ENCODE measurements around the gene CSRP1. TPM values are rescaled to one million over a fixed set of nuclear protein-coding genes. Genes with fewer than 3 reads are reported as not detected.
A peak's percentile ranks its signal among the peaks of the same experiment; 100 is the strongest.
"Not testable (repeated sequence)": the region's sequence is repeated elsewhere in the genome, so short reads cannot be mapped to it uniquely, and the experiment has no call there.

The CSRP1 gene
- total and polyA plus RNA-seq, 3 experiments from 2014 or later: 65.0 to 67.6 (median 66.9) TPM

GRCh38 chr1:201473296-201473695, 33.6 kb downstream of the CSRP1 start:
- DNase-seq: no peak
- no peaks in the 10 kb centered on the region for H3K4me1 ChIP-seq (ENCODE audit: insufficient read depth, low read length)
- no peaks in the 10 kb centered on the region for H3K36me3 ChIP-seq (ENCODE audit: insufficient read depth, low read length)
- CTCF ChIA-PET: interaction anchor here (1.7 kb wide), 1 partner anchor 9 kb away, joined by 4 read pairs; no protein-coding TSS in a partner anchor
- no peaks in the 10 kb centered on the region for H3K9me3 ChIP-seq (ENCODE audit: low read length)
- Mint-ChIP-seq H3K9me3 (no peaks in the 10 kb centered on the region), H3K4me3 (no peak overlapping the region), H3K27ac (no peak overlapping the region), H3K36me3 (no peaks in the 10 kb centered on the region), H3K4me1 (peaks cover 5 to 10% (median 6%) of the 10 kb centered on the region in 3 donors), H3K27me3 (peaks cover 18 to 51% of the 10 kb centered on the region in 2 donors)
- no peak overlapping the region for H3K27ac ChIP-seq (ENCODE audit: low read depth, low read length)
- POLR2A ChIA-PET: no interaction called here
- H3K4me3 ChIP-seq (ENCODE audit: low read length): no peak overlapping the region
- H3K27me3 ChIP-seq (ENCODE audit: insufficient read depth, low read length, poor library complexity, severe bottlenecking): peaks cover 9% of the 10 kb centered on the region

- not testable (repeated sequence) for H3K27ac Mint-ChIP-seq; H3K27ac ChIP-seq (ENCODE audit: low read depth, low read length); H3K27me3 ChIP-seq (ENCODE audit: insufficient read depth, low read length, poor library complexity, severe bottlenecking); DNase-seq; H3K4me1 ChIP-seq (ENCODE audit: insufficient read depth, low read length); H3K36me3 ChIP-seq (ENCODE audit: insufficient read depth, low read length); H3K4me3 Mint-ChIP-seq; H3K9me3 Mint-ChIP-seq; H3K4me3 ChIP-seq (ENCODE audit: low read length); H3K36me3 Mint-ChIP-seq; H3K9me3 ChIP-seq (ENCODE audit: low read length)
- POLR2A ChIA-PET: interaction anchor here (0.7 kb wide), 1 partner anchor 554 kb away, joined by 5 read pairs; no protein-coding TSS in a partner anchor
- peaks cover 21 to 59% of the 10 kb centered on the region in 2 donors for H3K27me3 Mint-ChIP-seq
- CTCF ChIA-PET: interaction anchor here (1.7 to 1.9 kb wide), 2 partner anchors 10 to 40 kb away, joined by 4 to 6 read pairs; no protein-coding TSS in a partner anchor
- peaks cover 5 to 10% (median 6%) of the 10 kb centered on the region in 3 donors for H3K4me1 Mint-ChIP-seq
These were observed 34.6 kb downstream of the CSRP1 start for GRCh38 chr1:201472321-201472720.

GRCh38 chr1:201471772-201472171, 35.2 kb downstream of the CSRP1 start:
- ChIA-PET CTCF (interaction anchor here (1.7 to 1.9 kb wide), 2 partner anchors 10 to 41 kb away, joined by 4 to 6 read pairs; no protein-coding TSS in a partner anchor), POLR2A (no interaction called here)
- H3K27ac Mint-ChIP-seq: no peak overlapping the region
- no peaks in the 10 kb centered on the region for H3K9me3 ChIP-seq (ENCODE audit: low read length)
- no peaks in the 10 kb centered on the region for H3K36me3 ChIP-seq (ENCODE audit: insufficient read depth, low read length)
- H3K4me1 ChIP-seq (ENCODE audit: insufficient read depth, low read length): no peaks in the 10 kb centered on the region
- no peaks in the 10 kb centered on the region for H3K36me3 Mint-ChIP-seq
- no peak overlapping the region for H3K27ac ChIP-seq (ENCODE audit: low read depth, low read length)
- H3K9me3 Mint-ChIP-seq: no peaks in the 10 kb centered on the region
- peaks cover 9% of the 10 kb centered on the region for H3K27me3 ChIP-seq (ENCODE audit: insufficient read depth, low read length, poor library complexity, severe bottlenecking)
- peaks cover 5 to 10% (median 6%) of the 10 kb centered on the region in 3 donors for H3K4me1 Mint-ChIP-seq
- no peak overlapping the region for H3K4me3 Mint-ChIP-seq
- DNase-seq: no peak
- peaks cover 21 to 60% of the 10 kb centered on the region in 2 donors for H3K27me3 Mint-ChIP-seq
- H3K4me3 ChIP-seq (ENCODE audit: low read length): no peak overlapping the region

GRCh38 chr1:201470581-201470980, 36.3 kb downstream of the CSRP1 start:
- CTCF ChIA-PET: no interaction called here

GRCh38 chr1:201469645-201470074, 37.3 kb downstream of the CSRP1 start:
- no peaks in the 10 kb centered on the region for H3K9me3 ChIP-seq (ENCODE audit: low read length)
- H3K4me3 Mint-ChIP-seq: peak overlapping the region in 6 of 7 donors; percentile 33 to 62 (median 42)
- peaks cover 5 to 10% (median 6%) of the 10 kb centered on the region in 3 donors for H3K4me1 Mint-ChIP-seq
- no peaks in the 10 kb centered on the region for H3K4me1 ChIP-seq (ENCODE audit: insufficient read depth, low read length)
- peaks cover 23 to 59% of the 10 kb centered on the region in 2 donors for H3K27me3 Mint-ChIP-seq
- peak overlapping the region in 1 of 8 donors; percentile 81 for H3K27ac Mint-ChIP-seq
- no peak for DNase-seq
- ChIA-PET POLR2A (no interaction called here), CTCF (interaction anchor here (1.1 kb wide), 1 partner anchor 12 kb away, joined by 3 read pairs; no protein-coding TSS in a partner anchor)
- H3K36me3 ChIP-seq (ENCODE audit: insufficient read depth, low read length): no peaks in the 10 kb centered on the region
- no peak overlapping the region for H3K27ac ChIP-seq (ENCODE audit: low read depth, low read length)
- H3K9me3 Mint-ChIP-seq: no peaks in the 10 kb centered on the region
- no peak overlapping the region for H3K4me3 ChIP-seq (ENCODE audit: low read length)
- H3K27me3 ChIP-seq (ENCODE audit: insufficient read depth, low read length, poor library complexity, severe bottlenecking): peaks cover 9% of the 10 kb centered on the region
- no peaks in the 10 kb centered on the region for H3K36me3 Mint-ChIP-seq

More at GRCh38 chr1:201470581-201470980, 36.3 kb downstream of the CSRP1 start:
- Mint-ChIP-seq H3K27ac (no peak overlapping the region), H3K4me1 (peaks cover 5 to 10% (median 6%) of the 10 kb centered on the region in 3 donors), H3K4me3 (peak overlapping the region in 1 of 7 donors; percentile 31), H3K27me3 (peaks cover 21 to 58% of the 10 kb centered on the region in 2 donors), H3K36me3 (no peaks in the 10 kb centered on the region), H3K9me3 (no peaks in the 10 kb centered on the region)
- H3K36me3 ChIP-seq (ENCODE audit: insufficient read depth, low read length): no peaks in the 10 kb centered on the region
- no peaks in the 10 kb centered on the region for H3K9me3 ChIP-seq (ENCODE audit: low read length)
- POLR2A ChIA-PET: no interaction called here
- no peak for DNase-seq
- H3K4me3 ChIP-seq (ENCODE audit: low read length): no peak overlapping the region
- no peak overlapping the region for H3K27ac ChIP-seq (ENCODE audit: low read depth, low read length)
- H3K4me1 ChIP-seq (ENCODE audit: insufficient read depth, low read length): no peaks in the 10 kb centered on the region
- H3K27me3 ChIP-seq (ENCODE audit: insufficient read depth, low read length, poor library complexity, severe bottlenecking): peaks cover 9% of the 10 kb centered on the region

GRCh38 chr1:201468844-201469644, 37.9 kb downstream of the CSRP1 start, which contains the start of gene PHLDA3:
Gene PHLDA3, minus strand, starts transcription at chr1:201469188. Its CDS starts 402 bp downstream, at chr1:201468786.
- H3K36me3 ChIP-seq (ENCODE audit: insufficient read depth, low read length): no peaks in the 10 kb centered on the region
- H3K9me3 Mint-ChIP-seq: no peaks in the 10 kb centered on the region
- H3K4me1 Mint-ChIP-seq: peaks cover 5 to 10% (median 6%) of the 10 kb centered on the region in 3 donors
- CTCF ChIA-PET: interaction anchor here (1.1 kb wide), 1 partner anchor 12 kb away, joined by 3 read pairs; no protein-coding TSS in a partner anchor
- DNase-seq: no peak
- H3K4me1 ChIP-seq (ENCODE audit: insufficient read depth, low read length): no peaks in the 10 kb centered on the region
- peaks cover 9% of the 10 kb centered on the region for H3K27me3 ChIP-seq (ENCODE audit: insufficient read depth, low read length, poor library complexity, severe bottlenecking)
- no peaks in the 10 kb centered on the region for H3K36me3 Mint-ChIP-seq
- H3K27ac ChIP-seq (ENCODE audit: low read depth, low read length): no peak within 1 kb of the TSS
- peak within 1 kb of the TSS; percentile 44 to 67 (median 56) for H3K4me3 Mint-ChIP-seq
- H3K4me3 ChIP-seq (ENCODE audit: low read length): no peak within 1 kb of the TSS
- peak within 1 kb of the TSS in 1 of 8 donors; percentile 81 for H3K27ac Mint-ChIP-seq
- H3K9me3 ChIP-seq (ENCODE audit: low read length): no peaks in the 10 kb centered on the region
- H3K27me3 Mint-ChIP-seq: peaks cover 22 to 60% of the 10 kb centered on the region in 2 donors
- POLR2A ChIA-PET: no interaction called here

GRCh38 chr1:201468501-201468843, 38.5 kb downstream of the CSRP1 start:
- peaks cover 21 to 60% of the 10 kb centered on the region in 2 donors for H3K27me3 Mint-ChIP-seq
- CTCF ChIA-PET: no interaction called here
- no peaks in the 10 kb centered on the region for H3K9me3 ChIP-seq (ENCODE audit: low read length)

GRCh38 chr1:201466492-201466891, 40.4 kb downstream of the CSRP1 start:
- Histone ChIP-seq H3K36me3 (ENCODE audit: insufficient read depth, low read length) (no peaks in the 10 kb centered on the region), H3K4me3 (ENCODE audit: low read length) (no peak overlapping the region), H3K9me3 (ENCODE audit: low read length) (no peaks in the 10 kb centered on the region), H3K27me3 (ENCODE audit: insufficient read depth, low read length, poor library complexity, severe bottlenecking) (peaks cover 9% of the 10 kb centered on the region), H3K27ac (ENCODE audit: low read depth, low read length) (no peak overlapping the region), H3K4me1 (ENCODE audit: insufficient read depth, low read length) (no peaks in the 10 kb centered on the region)
- CTCF ChIA-PET: interaction anchor here (1.2 to 3.2 kb wide), 3 partner anchors 15 to 46 kb away, joined by 3 to 11 read pairs (median 3); no protein-coding TSS in a partner anchor
- no peaks in the 10 kb centered on the region for H3K36me3 Mint-ChIP-seq
- no peak overlapping the region for H3K27ac Mint-ChIP-seq
- H3K4me3 Mint-ChIP-seq: peak overlapping the region in 1 of 7 donors; percentile 24
- no peak for DNase-seq
- H3K4me1 Mint-ChIP-seq: peaks cover 5 to 10% (median 6%) of the 10 kb centered on the region in 3 donors
- peaks cover 21 to 48% of the 10 kb centered on the region in 2 donors for H3K27me3 Mint-ChIP-seq
- H3K9me3 Mint-ChIP-seq: no peaks in the 10 kb centered on the region
- POLR2A ChIA-PET: no interaction called here

More at GRCh38 chr1:201468501-201468843, 38.5 kb downstream of the CSRP1 start:
- H3K9me3 Mint-ChIP-seq: no peaks in the 10 kb centered on the region
- Histone ChIP-seq H3K4me3 (ENCODE audit: low read length) (no peak overlapping the region), H3K36me3 (ENCODE audit: insufficient read depth, low read length) (no peaks in the 10 kb centered on the region), H3K27me3 (ENCODE audit: insufficient read depth, low read length, poor library complexity, severe bottlenecking) (peaks cover 9% of the 10 kb centered on the region), H3K27ac (ENCODE audit: low read depth, low read length) (no peak overlapping the region), H3K4me1 (ENCODE audit: insufficient read depth, low read length) (no peaks in the 10 kb centered on the region)
- POLR2A ChIA-PET: no interaction called here
- peak overlapping the region in 5 of 7 donors; percentile 5 to 63 (median 16) for H3K4me3 Mint-ChIP-seq
- H3K36me3 Mint-ChIP-seq: no peaks in the 10 kb centered on the region
- DNase-seq: no peak
- H3K4me1 Mint-ChIP-seq: peaks cover 5 to 10% (median 6%) of the 10 kb centered on the region in 3 donors
- H3K27ac Mint-ChIP-seq: no peak overlapping the region
